Stimulated activated CD4-positive, alpha-beta T cell treated with anti-CD3 and anti-CD28 coated beads, TNF-alpha, amount 100 ng/mL, for 24 hours (primary cell): ENCODE measurements around the gene SGIP1.

ENCODE experiments used
- DNase-seq, 3 experiments: peaks; one replicate each; pipeline ENCODE4 v3.0.0-alpha.2; 2020; ENCODE audit warnings: low read depth in 3 of 3

The SGIP1 gene

GRCh38 chr1:66605419-66605997 lies 71.6 kb downstream of the SGIP1 start:
- DNase-seq: no peak

GRCh38 chr1:66606362-66607065 lies 72.6 kb downstream of the SGIP1 start:
- DNase-seq: no peak

DNA sequence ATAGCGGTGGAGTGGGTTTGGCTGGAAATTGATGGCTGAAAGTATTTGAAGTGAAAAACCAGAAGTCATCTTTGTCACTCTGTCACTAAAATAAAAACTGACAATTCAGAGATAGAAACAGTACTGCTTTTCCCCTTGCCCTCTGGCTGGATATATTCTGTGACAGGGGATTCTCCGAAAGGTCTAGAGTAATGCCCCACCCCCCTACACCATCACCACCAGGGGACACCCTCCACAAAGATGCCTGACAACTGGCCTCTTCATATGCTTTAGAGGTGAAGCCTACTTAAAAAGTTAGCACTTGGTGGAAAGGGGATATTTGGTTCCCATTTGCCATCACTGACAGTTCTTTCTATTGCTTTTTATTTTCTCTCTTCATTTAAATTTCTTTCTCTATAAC lies 73.5 kb downstream of the SGIP1 start:
- DNase-seq: no peak

DNA sequence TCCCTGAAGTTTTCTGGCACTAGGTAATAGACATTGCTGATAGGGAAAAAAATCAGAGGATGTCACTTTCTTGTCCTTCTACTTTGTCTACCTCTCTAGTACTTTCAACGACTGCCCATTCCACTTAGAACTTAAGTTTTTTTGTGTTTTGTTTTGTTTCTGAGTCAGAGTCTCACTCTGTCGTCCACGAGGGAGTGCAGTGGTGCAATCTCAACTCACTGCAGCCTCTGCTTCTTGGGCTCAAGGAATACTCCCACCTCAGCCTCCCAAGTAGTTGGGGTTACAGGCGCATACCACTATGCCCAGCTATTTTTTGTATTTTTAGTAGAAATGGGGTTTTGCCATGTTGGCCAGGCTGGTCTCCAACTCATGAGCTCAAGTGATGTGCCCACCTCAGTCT lies 79.2 kb downstream of the SGIP1 start:
- no peak for DNase-seq

GRCh38 chr1:66617362-66618184 lies 83.6 kb downstream of the SGIP1 start:
- DNase-seq: no peak

GRCh38 chr1:66618390-66618789 lies 84.4 kb downstream of the SGIP1 start:
- no peak for DNase-seq

DNA sequence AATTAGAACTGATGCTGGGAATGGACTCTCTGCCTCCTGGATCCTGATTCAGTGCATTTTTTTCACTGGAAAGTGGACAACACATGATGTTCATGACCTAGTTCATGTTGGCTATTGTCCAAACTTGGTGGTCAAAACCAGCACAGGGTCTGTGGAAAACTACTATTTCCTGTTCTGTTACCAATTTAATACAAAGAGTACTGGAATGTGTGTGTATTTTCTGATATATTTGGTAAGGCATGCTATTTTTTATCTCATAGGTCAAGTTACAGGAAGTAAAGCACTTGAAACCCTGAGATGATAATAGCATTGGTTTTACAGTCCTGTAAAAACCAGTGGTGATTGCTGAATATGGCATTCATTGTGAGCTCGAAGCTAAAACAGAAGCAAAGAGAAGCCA lies 89.9 kb downstream of the SGIP1 start:
- no peak for DNase-seq

DNA sequence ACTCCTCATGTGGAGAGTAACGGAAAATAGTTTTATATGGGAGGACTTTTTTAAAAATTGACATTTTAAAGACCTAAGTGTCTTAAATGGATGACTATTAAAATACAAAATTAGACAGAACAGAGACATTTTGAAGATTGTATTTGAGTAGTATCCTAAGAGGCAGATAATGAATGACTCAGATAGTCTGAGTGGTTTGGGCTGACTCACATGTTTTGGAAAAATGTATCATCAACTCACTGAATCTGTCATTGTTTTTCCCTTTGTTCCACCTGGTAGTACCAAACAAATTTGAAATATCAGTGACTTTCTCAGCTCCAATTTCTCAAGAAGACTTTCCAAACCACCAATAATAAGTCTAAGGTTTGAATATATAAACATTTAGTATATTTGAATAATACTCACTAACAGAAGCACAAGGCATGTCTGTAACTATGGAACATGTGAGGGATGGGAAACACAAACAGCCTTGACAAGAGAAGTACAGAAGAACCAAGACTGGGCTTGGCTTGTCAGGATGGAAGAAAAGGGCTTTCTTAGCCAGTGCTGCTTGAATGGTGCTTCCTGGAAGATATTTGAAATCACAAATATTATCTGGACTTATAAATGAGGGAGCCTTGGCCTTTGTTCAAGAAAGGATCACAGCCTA lies 90.6 kb downstream of the SGIP1 start:
- no peak for DNase-seq

GRCh38 chr1:66626261-66626660 lies 92.3 kb downstream of the SGIP1 start:
- DNase-seq: no peak

DNA sequence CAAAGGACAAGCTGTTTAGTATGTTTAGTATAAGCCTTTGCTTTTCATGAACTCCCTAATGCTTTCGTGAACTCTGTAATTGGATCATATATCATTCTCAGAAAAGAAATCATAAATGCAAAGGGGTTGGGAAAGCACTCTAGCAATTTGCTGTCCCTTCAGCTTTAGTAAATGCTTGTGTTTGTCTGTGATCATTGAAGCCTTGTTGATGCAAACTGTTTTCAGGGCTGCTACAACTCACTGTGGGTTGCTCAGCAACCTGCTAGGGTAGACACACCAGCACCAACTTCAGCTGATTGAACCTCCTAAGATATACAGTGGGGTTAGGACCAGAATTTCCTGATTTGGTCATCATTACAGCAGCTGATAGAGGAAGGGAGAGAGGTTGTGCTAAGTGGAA lies 95.0 kb downstream of the SGIP1 start:
- DNase-seq: no peak

GRCh38 chr1:66633159-66633558 lies 99.2 kb downstream of the SGIP1 start:
- no peak for DNase-seq

- DNase-seq: no peak
These were observed 103.2 kb downstream of the SGIP1 start for GRCh38 chr1:66637146-66637545.

DNA sequence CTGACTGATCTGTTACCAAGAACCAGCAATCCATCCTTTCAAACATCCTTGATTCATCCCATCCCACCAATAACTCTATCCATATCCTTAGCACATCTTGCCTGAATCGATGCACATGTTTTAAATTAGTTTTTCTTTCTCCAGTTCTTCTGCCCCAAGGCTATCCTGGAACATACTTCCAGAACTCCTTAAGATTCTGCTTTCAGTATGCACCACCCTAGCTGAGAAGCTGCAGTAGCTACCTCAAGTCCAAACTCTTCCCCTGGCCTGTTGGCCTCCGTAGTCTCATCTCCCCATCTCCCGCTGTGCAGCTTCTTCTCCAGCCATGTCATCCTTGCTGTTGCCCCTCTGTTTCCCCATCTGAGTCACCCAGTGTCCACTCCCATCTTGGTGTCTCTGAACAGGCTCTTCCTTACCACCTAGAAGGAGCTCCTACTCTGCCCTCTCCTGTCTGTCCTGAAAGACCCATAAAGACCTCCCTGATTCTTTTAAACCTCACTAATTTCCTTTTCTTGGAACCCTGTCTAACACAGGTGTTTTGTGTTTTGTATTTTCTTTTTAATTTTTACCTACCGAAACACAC lies 108.0 kb downstream of the SGIP1 start:
- no peak for DNase-seq

DNA sequence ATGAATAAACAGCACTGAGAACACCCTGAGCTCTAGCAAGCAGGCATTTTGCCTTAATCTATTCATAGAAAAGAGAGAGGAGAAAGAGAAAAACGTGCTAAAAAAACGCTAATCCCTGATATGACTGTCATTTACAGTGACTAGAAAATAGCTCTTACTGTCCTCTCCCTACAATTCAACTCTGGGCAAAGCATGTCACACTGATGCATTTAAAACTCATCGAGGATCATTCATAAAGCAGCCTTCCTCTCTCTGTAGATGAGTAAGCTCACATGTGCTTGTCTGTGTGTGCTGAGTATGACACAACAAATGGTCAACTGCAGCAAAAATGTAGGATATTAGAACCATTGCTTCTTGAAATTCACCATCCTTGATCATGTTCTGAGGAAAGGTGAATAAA lies 109.0 kb downstream of the SGIP1 start:
- DNase-seq: no peak

DNA sequence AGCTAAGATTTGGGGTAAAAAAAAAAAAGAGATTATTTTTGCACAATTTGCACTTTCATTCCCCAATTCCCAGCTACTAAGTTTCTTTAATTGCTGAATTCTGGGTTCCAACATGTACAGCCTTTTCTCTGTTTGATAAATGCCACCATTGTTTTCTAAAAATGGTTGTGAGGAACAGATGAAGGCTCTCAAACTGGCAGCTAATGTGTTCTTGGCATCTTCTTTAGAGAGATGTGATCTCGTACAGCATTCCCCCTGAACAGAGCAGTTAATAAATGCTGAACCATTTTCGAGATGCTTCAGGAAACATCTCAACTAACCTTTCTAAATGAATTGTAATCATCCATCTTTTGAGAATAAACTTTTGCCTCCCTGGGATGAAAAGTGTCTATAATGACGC lies 110.4 kb downstream of the SGIP1 start:
- DNase-seq: no peak

DNA sequence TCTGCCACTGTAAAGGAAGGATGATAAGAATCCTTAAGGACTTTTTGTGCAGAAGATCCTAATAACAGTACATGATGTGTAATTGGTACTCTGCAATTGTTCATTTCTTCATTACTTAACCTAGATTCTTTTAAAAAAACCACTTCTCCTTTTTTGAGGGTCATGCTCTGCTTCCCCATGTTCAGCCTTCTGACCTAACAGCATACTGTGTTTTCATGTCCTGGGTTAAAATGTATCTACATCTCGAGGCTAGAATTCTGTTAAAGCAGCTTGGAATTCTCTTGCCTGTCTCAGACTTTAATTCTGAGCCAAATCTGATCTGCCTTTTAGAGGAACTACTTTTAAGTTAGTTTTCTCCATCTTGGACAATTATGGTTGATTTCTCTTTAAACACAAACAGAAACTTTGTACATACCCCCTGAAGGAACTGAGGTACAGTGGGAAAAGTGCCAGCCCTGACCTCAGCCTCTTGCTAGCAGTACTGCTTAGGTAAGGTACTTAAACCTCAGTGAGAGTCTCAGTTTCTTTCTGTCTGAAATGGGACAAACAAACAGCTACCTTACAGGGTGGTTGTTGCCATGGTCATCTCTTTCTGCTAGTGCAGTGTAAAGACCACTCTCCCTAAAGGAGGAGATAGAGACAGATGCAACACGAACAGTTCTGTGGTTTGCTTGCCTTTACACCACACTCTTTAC lies 115.1 kb downstream of the SGIP1 start:
- DNase-seq: no peak

DNA sequence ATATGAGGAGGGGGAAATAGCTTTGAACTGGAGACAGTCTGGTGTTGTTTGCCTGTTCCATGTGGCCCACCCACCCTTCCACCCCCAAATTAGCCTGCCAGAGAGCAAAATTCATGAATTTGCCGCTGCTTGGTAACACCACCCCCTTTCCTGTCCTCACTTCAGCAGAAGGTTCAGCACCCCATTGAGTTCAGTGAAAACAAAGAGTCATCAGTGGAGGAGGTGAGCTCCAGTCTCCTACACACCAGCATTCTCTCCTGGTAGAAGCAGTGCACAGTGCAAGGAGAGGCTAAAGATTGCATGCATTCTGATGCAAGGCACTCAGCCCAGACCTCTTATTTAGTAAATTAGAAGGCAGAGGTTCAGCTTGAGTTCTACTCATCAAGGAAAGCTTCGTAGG lies 118.6 kb downstream of the SGIP1 start:
- no peak for DNase-seq

DNA sequence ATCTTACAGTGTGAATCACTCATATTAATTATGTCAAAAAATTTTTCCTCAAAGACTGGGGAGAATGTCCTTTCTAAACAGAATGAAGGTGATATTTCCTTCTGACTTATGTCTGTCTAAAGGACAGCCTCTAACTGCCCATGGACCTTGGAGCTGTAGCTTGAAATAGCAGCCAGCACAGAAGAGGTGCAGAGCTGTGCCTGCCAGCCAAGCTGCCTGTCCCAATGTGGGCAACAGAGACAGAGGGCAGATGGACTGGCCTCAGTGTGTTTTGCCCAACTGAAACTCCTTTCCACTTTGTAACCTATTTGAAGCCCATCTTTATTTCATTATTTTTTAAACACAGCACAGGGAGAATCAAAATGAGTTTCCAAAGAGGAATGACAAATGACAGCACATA lies 120.7 kb downstream of the SGIP1 start:
- no peak for DNase-seq

GRCh38 chr1:66671455-66671854 lies 137.5 kb downstream of the SGIP1 start:
- DNase-seq: no peak

DNA sequence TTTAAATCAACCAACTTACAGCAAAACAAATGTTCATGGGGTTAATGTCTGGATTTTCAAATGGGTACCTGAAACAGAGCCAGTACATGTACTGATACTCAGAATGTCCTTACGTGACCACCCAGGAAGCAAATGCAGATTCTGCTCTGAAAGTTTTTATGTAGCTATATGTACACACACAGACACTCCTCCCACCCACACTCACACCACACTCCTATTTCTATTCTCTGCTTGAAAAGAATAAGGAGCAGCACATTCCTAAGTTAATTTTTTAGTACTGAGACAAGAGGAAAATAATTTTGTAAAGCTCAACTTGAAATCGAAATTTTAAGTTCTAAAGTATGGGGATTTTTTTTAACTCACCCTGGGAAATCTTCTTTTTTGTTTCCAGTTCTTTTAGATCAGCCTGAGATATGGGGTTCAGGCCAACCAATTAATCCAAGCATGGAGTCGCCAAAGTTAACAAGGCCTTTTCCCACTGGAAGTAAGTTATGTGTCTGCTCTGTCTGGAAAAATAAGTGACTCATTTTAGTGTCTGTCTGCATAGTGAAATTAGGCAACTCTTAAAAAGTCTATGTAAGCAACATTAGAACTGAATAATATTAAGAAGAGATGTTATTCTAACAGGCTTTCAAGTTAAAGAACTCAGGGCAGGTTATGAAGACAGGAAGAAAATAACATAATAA lies 142.8 kb downstream of the SGIP1 start:
- no peak for DNase-seq

DNA sequence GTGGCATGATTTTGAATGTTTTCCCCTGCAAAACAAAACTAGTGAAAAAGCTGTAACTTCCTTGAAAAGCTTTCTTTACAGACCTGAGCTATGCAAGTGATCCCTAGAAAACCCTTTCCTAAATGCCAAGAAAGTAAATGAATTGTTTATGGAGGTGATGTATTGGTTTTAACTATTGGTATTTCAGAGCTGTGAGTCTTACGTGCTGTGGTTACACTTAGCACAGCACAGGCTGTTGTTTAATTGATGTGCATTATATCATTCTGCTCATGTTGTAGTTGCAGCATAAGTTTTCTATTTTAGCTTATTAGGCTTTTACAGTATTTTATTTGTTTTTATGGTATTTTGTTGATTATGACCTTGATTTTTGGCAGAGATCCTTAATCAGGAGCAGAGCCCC lies 144.2 kb downstream of the SGIP1 start:
- no peak for DNase-seq
